ENCODE data around the gene PFKFB3.
"Not testable (repeated sequence)": the region's sequence is repeated elsewhere in the genome, so short reads cannot be mapped to it uniquely, and the experiment has no call there.

Gene PFKFB3

GRCh38 chr10:6236349-6237198 lies 33.8 kb downstream of the PFKFB3 start:
- Histone ChIP-seq H3K79me2 (no peaks in the 10 kb centered on the region), H3K9me3 (ENCODE audit: control insufficient read depth, low read length) (no peaks in the 10 kb centered on the region), H2AFZ (no peak overlapping the region), H3K4me2 (ENCODE audit: low read length) (no peak overlapping the region), H3K36me3 (ENCODE audit: control insufficient read depth, insufficient read depth, low read length) (no peaks in the 10 kb centered on the region), H3K9ac (no peak overlapping the region), H3K4me1 (no peaks in the 10 kb centered on the region), H3K27ac (no peak overlapping the region), H3K27me3 (ENCODE audit: control insufficient read depth, insufficient read depth, low read length) (no peaks in the 10 kb centered on the region), H3K4me3 (ENCODE audit: low read depth, low read length) (no peak overlapping the region)
- no peak for TF ChIP-seq CTCF (IDR thresholded peaks at IDR 0.05)

- no peak overlapping the region for H2AFZ ChIP-seq
- no peak overlapping the region for H3K9ac ChIP-seq
- H3K4me3 ChIP-seq (ENCODE audit: low read depth, low read length): no peak overlapping the region
- H3K4me2 ChIP-seq (ENCODE audit: low read length): no peak overlapping the region
- no peaks in the 10 kb centered on the region for H3K27me3 ChIP-seq (ENCODE audit: control insufficient read depth, insufficient read depth, low read length)
- H3K4me1 ChIP-seq: no peaks in the 10 kb centered on the region
- no peak overlapping the region for H3K27ac ChIP-seq
- H3K36me3 ChIP-seq (ENCODE audit: control insufficient read depth, insufficient read depth, low read length): no peaks in the 10 kb centered on the region
- no peaks in the 10 kb centered on the region for H3K79me2 ChIP-seq
- TF ChIP-seq CTCF (IDR thresholded peaks at IDR 0.05): no peak
- H3K9me3 ChIP-seq (ENCODE audit: control insufficient read depth, low read length): no peaks in the 10 kb centered on the region
Observed at GRCh38 chr10:6237199-6237530, 34.4 kb downstream of the PFKFB3 start.

- H3K4me1 ChIP-seq; H3K27ac ChIP-seq; H3K79me2 ChIP-seq; H3K27me3 ChIP-seq (ENCODE audit: control insufficient read depth, insufficient read depth, low read length); H3K36me3 ChIP-seq (ENCODE audit: control insufficient read depth, insufficient read depth, low read length); H3K4me2 ChIP-seq (ENCODE audit: low read length); H3K9ac ChIP-seq; H3K9me3 ChIP-seq (ENCODE audit: control insufficient read depth, low read length); H3K4me3 ChIP-seq (ENCODE audit: low read depth, low read length); H2AFZ ChIP-seq: not testable (repeated sequence)
Observed at GRCh38 chr10:6238587-6239212, 36.0 kb downstream of the PFKFB3 start.

- Histone ChIP-seq H3K79me2 (no peaks in the 10 kb centered on the region), H3K9me3 (ENCODE audit: control insufficient read depth, low read length) (no peaks in the 10 kb centered on the region), H2AFZ (no peak overlapping the region), H3K27me3 (ENCODE audit: control insufficient read depth, insufficient read depth, low read length) (no peaks in the 10 kb centered on the region), H3K27ac (no peak overlapping the region), H3K4me3 (ENCODE audit: low read depth, low read length) (no peak overlapping the region), H3K36me3 (ENCODE audit: control insufficient read depth, insufficient read depth, low read length) (no peaks in the 10 kb centered on the region), H3K4me1 (no peaks in the 10 kb centered on the region), H3K4me2 (ENCODE audit: low read length) (no peak overlapping the region), H3K9ac (no peak overlapping the region)
- TF ChIP-seq CTCF (IDR thresholded peaks at IDR 0.05): no peak
Observed at GRCh38 chr10:6239213-6239991, 36.7 kb downstream of the PFKFB3 start.

DNA sequence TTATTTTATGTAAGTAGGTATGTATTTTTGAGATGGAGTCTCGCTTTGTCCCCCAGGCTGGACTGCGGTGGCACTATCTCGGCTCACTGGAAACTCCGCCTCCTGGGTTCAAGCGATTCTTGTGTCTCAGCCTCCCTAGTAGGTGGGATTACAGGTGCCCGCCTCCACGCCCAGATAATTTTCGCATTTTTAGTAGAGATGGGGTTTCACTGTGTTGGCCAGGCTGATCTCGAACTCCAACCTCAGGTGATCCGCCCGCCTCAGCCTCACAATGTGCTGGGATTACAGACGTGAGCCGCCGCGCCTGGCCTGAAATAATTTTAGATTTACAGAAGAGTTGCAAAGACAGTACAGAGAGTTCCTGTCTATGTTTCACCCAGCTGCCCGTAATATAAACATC lies 37.5 kb downstream of the PFKFB3 start:
- Histone ChIP-seq H3K4me1 (no peaks in the 10 kb centered on the region), H3K4me2 (ENCODE audit: low read length) (no peak overlapping the region), H3K27me3 (ENCODE audit: control insufficient read depth, insufficient read depth, low read length) (no peaks in the 10 kb centered on the region), H3K4me3 (ENCODE audit: low read depth, low read length) (no peak overlapping the region), H3K36me3 (ENCODE audit: control insufficient read depth, insufficient read depth, low read length) (no peaks in the 10 kb centered on the region), H3K79me2 (no peaks in the 10 kb centered on the region), H3K9ac (no peak overlapping the region), H2AFZ (no peak overlapping the region), H3K9me3 (ENCODE audit: control insufficient read depth, low read length) (no peaks in the 10 kb centered on the region), H3K27ac (no peak overlapping the region)
- no peak for TF ChIP-seq CTCF (IDR thresholded peaks at IDR 0.05)
